ENCODE measurements around the gene STRIP1. TPM values are rescaled to one million over a fixed set of nuclear protein-coding genes. Genes with fewer than 3 reads are reported as not detected.

Gene STRIP1
- total and polyA plus RNA-seq, 2 donors (not counting 1 experiment from before 2014, with no cell fraction given), result 17.2 to 43.8 TPM

DNA sequence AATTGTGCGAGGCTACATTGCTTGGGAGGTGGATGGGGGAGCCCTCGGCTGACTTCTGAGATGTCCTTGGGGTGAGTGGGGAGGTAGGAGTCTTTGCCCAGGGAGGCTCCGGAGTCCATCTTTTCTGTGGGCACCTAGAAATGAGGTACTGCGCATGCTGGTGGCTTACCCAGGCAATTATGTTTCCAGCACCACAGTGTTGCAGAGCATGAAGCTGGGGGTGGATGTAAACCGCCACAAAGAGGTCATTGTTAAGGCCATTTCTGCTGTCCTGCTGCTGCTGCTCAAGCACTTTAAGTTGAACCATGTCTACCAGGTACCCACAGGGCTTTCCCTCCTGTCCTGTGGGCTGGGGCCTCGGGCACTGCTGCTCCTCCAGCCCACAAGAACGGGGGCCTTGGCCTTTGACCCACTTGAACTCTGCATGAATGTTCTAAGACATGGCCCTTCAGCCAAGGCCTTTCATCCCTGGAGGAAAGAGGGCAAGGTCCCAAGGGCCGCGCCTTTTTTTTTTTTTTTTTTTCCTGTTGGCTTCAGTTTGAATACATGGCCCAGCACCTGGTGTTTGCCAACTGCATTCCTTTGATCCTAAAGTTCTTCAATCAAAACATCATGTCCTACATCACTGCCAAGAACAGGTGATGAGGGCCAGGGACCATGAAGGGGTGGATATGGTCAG, 14.6 kb downstream of the STRIP1 start:
- peaks cover 24% of the 10 kb centered on the region for H3K36me3 ChIP-seq (ENCODE audit: control insufficient read depth, insufficient read depth, low read length)
- H3K27ac ChIP-seq (ENCODE audit: insufficient read depth, low read length), result no peak overlapping the region

DNA sequence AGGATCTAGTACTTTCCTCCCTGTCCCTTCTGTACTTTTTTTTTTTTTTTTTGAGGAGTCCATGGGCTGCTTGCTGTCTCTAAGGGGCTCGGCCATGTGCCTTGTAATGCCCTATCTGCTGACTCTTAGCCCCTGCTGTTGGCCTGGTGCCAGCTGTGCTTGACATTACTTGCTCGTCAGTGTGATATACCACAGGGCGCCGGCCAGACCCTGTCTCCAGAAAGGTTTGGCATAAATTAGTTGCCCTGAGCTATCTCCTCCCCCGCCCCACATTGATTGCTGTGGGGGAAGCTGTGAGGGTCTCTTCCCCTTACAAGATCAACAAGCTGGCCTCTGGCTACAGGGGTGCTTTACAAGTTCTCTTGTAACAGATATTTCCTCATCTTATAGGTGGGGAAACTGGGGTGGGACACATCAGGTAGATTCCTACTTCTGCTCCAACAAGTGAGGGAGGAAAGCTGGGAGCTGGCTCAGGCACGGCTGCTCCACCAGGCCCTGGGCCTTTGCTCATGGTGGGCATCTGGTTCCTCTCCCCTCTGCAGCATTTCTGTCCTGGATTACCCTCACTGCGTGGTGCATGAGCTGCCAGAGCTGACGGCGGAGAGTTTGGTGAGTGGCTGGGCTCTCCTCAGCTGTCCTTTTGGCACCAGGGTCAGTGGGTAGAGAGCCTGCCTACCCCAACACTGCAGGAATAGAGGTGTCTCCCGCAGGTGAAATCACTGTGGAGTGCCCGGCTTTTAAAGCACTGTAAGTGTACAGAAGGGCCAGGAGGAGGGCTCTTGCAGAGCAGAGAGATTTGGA, 15.6 kb downstream of the STRIP1 start:
- Histone ChIP-seq H3K27ac (ENCODE audit: insufficient read depth, low read length) (no peak overlapping the region), H3K36me3 (ENCODE audit: control insufficient read depth, insufficient read depth, low read length) (peaks cover 24% of the 10 kb centered on the region), H3K4me2 (ENCODE audit: extremely low read depth, insufficient read depth, low read length) (no peak overlapping the region)

More for the DNA sequence above, 14.6 kb downstream of the STRIP1 start:
- peaks cover 11% of the 10 kb centered on the region for H3K4me1 ChIP-seq (ENCODE audit: control insufficient read depth, extremely low read depth, insufficient read depth, low read length)
- no peaks in the 10 kb centered on the region for H3K27me3 ChIP-seq (ENCODE audit: control insufficient read depth, insufficient read depth, low read length)
- TF ChIP-seq, protein P1, sequence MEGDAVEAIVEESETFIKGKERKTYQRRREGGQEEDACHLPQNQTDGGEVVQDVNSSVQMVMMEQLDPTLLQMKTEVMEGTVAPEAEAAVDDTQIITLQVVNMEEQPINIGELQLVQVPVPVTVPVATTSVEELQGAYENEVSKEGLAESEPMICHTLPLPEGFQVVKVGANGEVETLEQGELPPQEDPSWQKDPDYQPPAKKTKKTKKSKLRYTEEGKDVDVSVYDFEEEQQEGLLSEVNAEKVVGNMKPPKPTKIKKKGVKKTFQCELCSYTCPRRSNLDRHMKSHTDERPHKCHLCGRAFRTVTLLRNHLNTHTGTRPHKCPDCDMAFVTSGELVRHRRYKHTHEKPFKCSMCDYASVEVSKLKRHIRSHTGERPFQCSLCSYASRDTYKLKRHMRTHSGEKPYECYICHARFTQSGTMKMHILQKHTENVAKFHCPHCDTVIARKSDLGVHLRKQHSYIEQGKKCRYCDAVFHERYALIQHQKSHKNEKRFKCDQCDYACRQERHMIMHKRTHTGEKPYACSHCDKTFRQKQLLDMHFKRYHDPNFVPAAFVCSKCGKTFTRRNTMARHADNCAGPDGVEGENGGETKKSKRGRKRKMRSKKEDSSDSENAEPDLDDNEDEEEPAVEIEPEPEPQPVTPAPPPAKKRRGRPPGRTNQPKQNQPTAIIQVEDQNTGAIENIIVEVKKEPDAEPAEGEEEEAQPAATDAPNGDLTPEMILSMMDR (conservative IDR thresholded peaks at IDR 0.05 in 1 of 2, IDR thresholded peaks at IDR 0.05 in 1 of 2; ENCODE audit: low read depth in 1 of 2, low read length in 2 of 2), result no peak
- TF ChIP-seq EZH2 (IDR thresholded peaks at IDR 0.05; ENCODE audit: low read length, missing control alignments), result no peak
- no peaks in the 10 kb centered on the region for H4K20me1 ChIP-seq (ENCODE audit: control insufficient read depth, extremely low read depth, insufficient read depth, low read length)
- H3K4me3 ChIP-seq (replicated peaks in 1 of 4; ENCODE audit: control extremely low read depth in 1 of 4, insufficient read depth in 1 of 4, low read depth in 3 of 4, low read length in 4 of 4), result no peak overlapping the region
- no peaks in the 10 kb centered on the region for H3K79me2 ChIP-seq (ENCODE audit: control insufficient read depth, insufficient read depth, low read length)
- H2AFZ ChIP-seq (ENCODE audit: low read length), result no peak overlapping the region
- DNase-seq (ENCODE audit: low read depth in 2 of 2), result no peak
- no peaks in the 10 kb centered on the region for H3K9me3 ChIP-seq (ENCODE audit: control insufficient read depth, insufficient read depth, low read depth, low read length)
- H3K4me2 ChIP-seq (ENCODE audit: extremely low read depth, insufficient read depth, low read length), result no peak overlapping the region
- no peak overlapping the region for H3K9ac ChIP-seq (ENCODE audit: insufficient read depth, low read length)

More for the DNA sequence above, 15.6 kb downstream of the STRIP1 start:
- Histone ChIP-seq H3K4me1 (ENCODE audit: control insufficient read depth, extremely low read depth, insufficient read depth, low read length) (peaks cover 20% of the 10 kb centered on the region), H4K20me1 (ENCODE audit: control insufficient read depth, extremely low read depth, insufficient read depth, low read length) (no peaks in the 10 kb centered on the region), H3K27me3 (ENCODE audit: control insufficient read depth, insufficient read depth, low read length) (no peaks in the 10 kb centered on the region), H3K79me2 (ENCODE audit: control insufficient read depth, insufficient read depth, low read length) (no peaks in the 10 kb centered on the region), H3K9ac (ENCODE audit: insufficient read depth, low read length) (no peak overlapping the region), H3K9me3 (ENCODE audit: control insufficient read depth, insufficient read depth, low read depth, low read length) (no peaks in the 10 kb centered on the region), H2AFZ (ENCODE audit: low read length) (no peak overlapping the region), H3K4me3 (replicated peaks in 1 of 4; ENCODE audit: control extremely low read depth in 1 of 4, insufficient read depth in 1 of 4, low read depth in 3 of 4, low read length in 4 of 4) (no peak overlapping the region)
- TF ChIP-seq, protein P1 (conservative IDR thresholded peaks at IDR 0.05 in 1 of 2, IDR thresholded peaks at IDR 0.05 in 1 of 2; ENCODE audit: low read depth in 1 of 2, low read length in 2 of 2), result no peak
- no peak for TF ChIP-seq EZH2 (IDR thresholded peaks at IDR 0.05; ENCODE audit: low read length, missing control alignments)
- no peak for DNase-seq (ENCODE audit: low read depth in 2 of 2)

Measured in fibroblast of lung (primary cell).